GM12878 (cell line): ENCODE measurements around the gene CD93. TPM values are rescaled to one million over a fixed set of nuclear protein-coding genes. Genes with fewer than 3 reads are reported as not detected.

Experiments
- ATAC-seq: fragments of 200-7000 bp; cut with Tn5 transposase; 3 replicates; pipeline ENCODE4 v1.9.1; 2020; ENCODE audit warnings: mild to moderate bottlenecking, moderate library complexity
- BruUV-seq: library from RNA; stranded (reverse); fragments of 400-500 nt; replicated peaks from 2 replicates; lab custom pipeline; 2021; lab: Mats Ljungman, UMichigan
- CTCF ChIA-PET: fragments of 300-600 bp; sonication (Branson Sonifier 250); formaldehyde crosslinking; extraction: SDS; loops from one replicate; lab custom pipeline; 2021; ENCODE audit warnings: inconsistent platforms; lab: Yijun Ruan, JAX
- POLR2A ChIA-PET: fragments of 350-600 bp; formaldehyde crosslinking; extraction: SDS; loops from one replicate; lab custom pipeline; 2021; ENCODE audit warnings: inconsistent platforms; lab: Charles Lee
- RAD21 ChIA-PET: fragments of 300-600 bp; sonication (Branson Sonifier 250); formaldehyde crosslinking; loops from one replicate; lab custom pipeline; 2023; ENCODE audit warnings: antibody characterized with exemption; ENCODE audit not compliant: unreplicated experiment; lab: Charles Lee
- SMC1A ChIA-PET: fragments of 300-600 bp; sonication (Branson Sonifier 250); formaldehyde crosslinking; loops from one replicate; lab custom pipeline; 2023; ENCODE audit not compliant: unreplicated experiment, uncharacterized antibody; lab: Charles Lee
- DNase-seq: peaks from one replicate; pipeline ENCODE4 v3.0.0-alpha.2; 2011; ENCODE audit warnings: low read depth, low spot score
- FAIRE-seq: peaks from 3 replicates; lab custom pipeline; 2011; peaks lifted over from hg19 to GRCh38; lab: Jason Lieb, UNC
- H2AFZ ChIP-seq: 2 replicates; pipeline ENCODE4 v1.6.0; 2011; ENCODE audit warnings: low read depth, low read length, control low read depth; ENCODE audit not compliant: control insufficient read depth
- H3K27ac ChIP-seq: 2 replicates; pipeline ENCODE4 v1.5.1; 2011; ENCODE audit warnings: control low read depth; ENCODE audit not compliant: control insufficient read depth, insufficient read depth
- H3K27me3 ChIP-seq, 2 experiments: replicated peaks in 1 of 2; 2 replicates each; pipeline versions ENCODE4 v1.6.0 to v1.6.1; 2011; ENCODE audit warnings: low read length in 1 of 2; ENCODE audit not compliant: control insufficient read depth in 2 of 2, insufficient read depth in 2 of 2
- H3K36me3 ChIP-seq, 2 experiments: 2 replicates each; pipeline ENCODE4 v1.5.1; 2011; ENCODE audit warnings: low read length in 1 of 2; ENCODE audit not compliant: control insufficient read depth in 2 of 2, insufficient read depth in 2 of 2
- H3K4me1 ChIP-seq: 2 replicates; pipeline ENCODE4 v1.6.1; 2011; ENCODE audit warnings: mild to moderate bottlenecking, low read length, moderate library complexity, mixed read lengths; ENCODE audit not compliant: control insufficient read depth, insufficient read depth
- H3K4me2 ChIP-seq: 2 replicates; pipeline ENCODE4 v1.6.0; 2011; ENCODE audit warnings: control low read depth; ENCODE audit not compliant: control insufficient read depth, insufficient read depth
- H3K4me3 ChIP-seq: fragments of 200-600 bp; sonication (generic); 2 replicates; pipeline ENCODE4 v1.5.1; 2016
- H3K79me2 ChIP-seq: 2 replicates; pipeline ENCODE4 v1.6.0; 2011; ENCODE audit warnings: low read length; ENCODE audit not compliant: control insufficient read depth, insufficient read depth
- H3K9ac ChIP-seq: 2 replicates; pipeline ENCODE4 v1.8.0; 2011; ENCODE audit warnings: low read length, control low read depth, mixed read lengths; ENCODE audit not compliant: control insufficient read depth, insufficient read depth
- H3K9me3 ChIP-seq: replicated peaks from 3 replicates; pipeline ENCODE4 v1.5.1; 2011; ENCODE audit warnings: mild to moderate bottlenecking, low read length; ENCODE audit not compliant: control insufficient read depth, insufficient read depth
- H4K20me1 ChIP-seq: 2 replicates; pipeline ENCODE4 v1.6.0; 2011; ENCODE audit not compliant: control insufficient read depth, insufficient read depth
- ATF7 ChIP-seq: fragments of 450-650 bp; IDR thresholded peaks from 2 replicates; pipeline ENCODE4 v1.6.1; 2016; ENCODE audit warnings: low read depth, mild to moderate bottlenecking
- CTCF ChIP-seq, 3 experiments: IDR thresholded peaks in 2 of 3; conservative IDR thresholded peaks in 1 of 3; 2 replicates each; pipeline ENCODE4 v1.5.1; 2011; ENCODE audit warnings: low read depth in 3 of 3, low read length in 3 of 3, mild to moderate bottlenecking in 3 of 3, control low read depth in 2 of 3, moderate library complexity in 2 of 3, inconsistent platforms in 1 of 3, mixed read lengths in 1 of 3; ENCODE audit not compliant: control insufficient read depth in 2 of 3, insufficient read depth in 1 of 3; ENCODE audit errors: extremely low read depth in 1 of 3
- PAX8 ChIP-seq: fragments of 450-650 bp; IDR thresholded peaks from 2 replicates; pipeline ENCODE4 v1.6.1; 2017; ENCODE audit warnings: mild to moderate bottlenecking, moderate library complexity
- PML ChIP-seq: IDR thresholded peaks from 2 replicates; pipeline ENCODE4 v1.6.1; 2012; ENCODE audit warnings: low read length, inconsistent platforms
- RBBP5 ChIP-seq: fragments of 200-600 bp; sonication (generic); conservative IDR thresholded peaks from 2 replicates; pipeline ENCODE4 v1.6.1; 2016
- RFX5 ChIP-seq: IDR thresholded peaks from 2 replicates; pipeline ENCODE4 v1.6.1; 2011; ENCODE audit warnings: low read depth, low read length, improper control_type of control experiment
- RUNX3 ChIP-seq: IDR thresholded peaks from 2 replicates; pipeline ENCODE4 v1.6.1; 2012; ENCODE audit warnings: low read length, inconsistent platforms
- SMAD1 ChIP-seq: fragments of 450-650 bp; IDR thresholded peaks from 2 replicates; pipeline ENCODE4 v1.6.1; 2018; ENCODE audit warnings: mild to moderate bottlenecking, low read depth; ENCODE audit not compliant: partially characterized antibody
- USF2 ChIP-seq: IDR thresholded peaks from 2 replicates; pipeline ENCODE4 v1.6.1; 2011; ENCODE audit warnings: low read depth, low read length, improper control_type of control experiment, borderline replicate concordance
- YBX1 ChIP-seq: fragments of 450-650 bp; IDR thresholded peaks from 2 replicates; pipeline ENCODE4 v1.6.1; 2016; ENCODE audit warnings: antibody characterized with exemption
- ZNF622 ChIP-seq: fragments of 450-650 bp; IDR thresholded peaks from 2 replicates; pipeline ENCODE4 v1.6.1; 2017; ENCODE audit warnings: mild to moderate bottlenecking, inconsistent platforms
- WGBS: methylation state at CpG from one replicate; pipeline ENCODE4 v1.1.6; 2016; ENCODE audit warnings: low lambda C conversion rate; ENCODE audit not compliant: insufficient replicate concordance, insufficient coverage; ENCODE audit errors: missing lambda C conversion rate; 5-methylcytosine and 5-hydroxymethylcytosine counted together
- in situ Hi-C: fragments of 300-500 bp; cut with MboI; formaldehyde crosslinking; loops from 9 replicates; pipeline ENCODE4 v1.14.3; 2018; ENCODE audit warnings: mixed read lengths
- intact Hi-C: fragments of 100-400 bp; cut with micrococcal nuclease; formaldehyde crosslinking; loops from one replicate; pipeline ENCODE4 v1.14.2; 2022; ENCODE audit not compliant: unreplicated experiment
- polyA plus RNA-seq, 11 experiments: library from polyadenylated mRNA; depleted of rRNA in 4 of 11; unstranded in 6 of 11; stranded (reverse) in 5 of 11; fragments of >200 nt; fragmentation: Nextera tagmentation in 4 of 11; fragmentation: Illumina TruSeq in 1 of 11; extraction: Ambion mirVana in 4 of 11; extraction: Trizol in 1 of 11; gene quantifications; 1 replicate in 1 of 11; 2 replicates in 10 of 11; pipeline versions ENCODE4 v1.2.1 to v1.2.3, GENCODE V29; 2011 to 2016; ENCODE audit warnings: inconsistent platforms in 2 of 11, missing spikeins in 2 of 11, low read depth in 1 of 11
- total RNA-seq, 4 experiments: library from RNA; depleted of rRNA in 3 of 4; stranded (reverse); fragments of >200 nt in 3 of 4; fragmentation: Illumina TruSeq in 1 of 4; extraction: Trizol in 1 of 4; gene quantifications; 2 replicates each; pipeline versions ENCODE4 v1.2.1 to v1.2.3, GENCODE V29; 2013 to 2021

CD93 gene
- total and polyA plus RNA-seq, 10 of the 15 experiments (the other 5 are each of a cell fraction or from before 2014, with no cell fraction given) = 0.20 to 2.7 (median 0.92) TPM

- H3K27ac ChIP-seq = no peak overlapping the region
- in situ Hi-C loops (loop anchor here (5.0 kb wide), 1 partner anchor 38 kb away; no protein-coding TSS in a partner anchor), intact Hi-C loops (no loop called here)
- H3K9ac ChIP-seq = no peak overlapping the region
- TF ChIP-seq YBX1 (no peak), ZNF622 (no peak), PAX8 (no peak), CTCF (IDR thresholded peaks at IDR 0.05 in 2 of 3, conservative IDR thresholded peaks at IDR 0.05 in 1 of 3; ENCODE audit: control insufficient read depth in 2 of 3, extremely low read depth in 1 of 3, insufficient read depth in 1 of 3, low read depth in 3 of 3, low read length in 3 of 3) (no peak), RUNX3 (no peak), SMAD1 (no peak), RBBP5 (no peak), USF2 (no peak), RFX5 (no peak), ATF7 (no peak), PML (no peak)
- ChIA-PET CTCF (interaction anchor here (1.5 kb wide), 1 partner anchor 63 kb away, joined by 3 read pairs; no protein-coding TSS in a partner anchor), SMC1A (interaction anchor here (1.0 to 4.1 kb wide), 7 partner anchors 11 to 87 kb away, joined by 3 to 21 read pairs (median 5); partner anchors contain the start of gene CD93), RAD21 (interaction anchor here (0.9 to 4.2 kb wide), 4 partner anchors 10 to 87 kb away, joined by 3 to 20 read pairs (median 10); no protein-coding TSS in a partner anchor), POLR2A (interaction anchor here (1.1 kb wide), 1 partner anchor 32 kb away, joined by 4 read pairs; no protein-coding TSS in a partner anchor)
- H3K36me3 ChIP-seq = no peaks in the 10 kb centered on the region
- ATAC-seq = no peak
- 62% methylated on average over 8 of the region's 8 CpGs for WGBS
- no peaks in the 10 kb centered on the region for H3K9me3 ChIP-seq
- no peak for DNase-seq
- no TSS peak for BruUV-seq
- H3K79me2 ChIP-seq = no peaks in the 10 kb centered on the region
- no peak overlapping the region for H3K4me3 ChIP-seq
- H3K27me3 ChIP-seq = no peaks in the 10 kb centered on the region; a peak in 1 of 4 replicates
- no peak overlapping the region for H2AFZ ChIP-seq
- H3K4me1 ChIP-seq = peaks cover 27% of the 10 kb centered on the region
- FAIRE-seq = no peak
- H4K20me1 ChIP-seq = no peaks in the 10 kb centered on the region
- no peak overlapping the region for H3K4me2 ChIP-seq
Observed at GRCh38 chr20:23114448-23115082, 28.4 kb upstream of the CD93 start.
